DOHH2 (cell line): Measurements from ENCODE around the gene KIAA0513.

Experiments used
- H3F3A ChIP-seq: fragments of 200-600 bp; sonication (generic), shearing (Covaris generic); 2 replicates; pipeline ENCODE4 v1.6.0; 2016; ENCODE audit warnings: antibody characterized with exemption, mild to moderate bottlenecking; ENCODE audit not compliant: control insufficient read depth, insufficient read depth
- H3K27ac ChIP-seq: fragments of 200-600 bp; sonication (generic); 2 replicates; pipeline ENCODE4 v1.5.1; 2014; ENCODE audit warnings: low read depth, mild to moderate bottlenecking, low read length, moderate library complexity
- H3K27me3 ChIP-seq: fragments of 200-600 bp; sonication (generic); 2 replicates; pipeline ENCODE4 v1.6.1; 2014; ENCODE audit warnings: mild to moderate bottlenecking, low read length, mixed read lengths; ENCODE audit not compliant: control insufficient read depth
- H3K36me3 ChIP-seq: fragments of 200-600 bp; sonication (generic); 2 replicates; pipeline ENCODE4 v1.6.1; 2014; ENCODE audit warnings: mild to moderate bottlenecking, low read length, moderate library complexity, mixed read lengths; ENCODE audit not compliant: control insufficient read depth
- H3K4me1 ChIP-seq: fragments of 200-600 bp; sonication (generic); 2 replicates; pipeline ENCODE4 v1.6.1; 2014; ENCODE audit warnings: mild to moderate bottlenecking, low read length, mixed read lengths; ENCODE audit not compliant: control insufficient read depth
- H3K4me2 ChIP-seq: fragments of 200-600 bp; sonication (generic); 2 replicates; pipeline ENCODE4 v1.6.0; 2014; ENCODE audit warnings: mild to moderate bottlenecking, low read length, moderate library complexity
- H3K4me3 ChIP-seq: fragments of 200-600 bp; sonication (generic); 2 replicates; pipeline ENCODE4 v1.5.1; 2014; ENCODE audit warnings: mild to moderate bottlenecking, low read length, mixed read lengths
- H3K79me2 ChIP-seq: fragments of 200-600 bp; sonication (generic); 2 replicates; pipeline ENCODE4 v1.6.1; 2014; ENCODE audit warnings: mild to moderate bottlenecking, low read length, mixed read lengths; ENCODE audit not compliant: control insufficient read depth
- H3K9me2 ChIP-seq: fragments of 200-600 bp; sonication (generic); replicated peaks from 2 replicates; pipeline ENCODE4 v1.6.1; 2014; ENCODE audit warnings: mild to moderate bottlenecking, low read length, mixed read lengths; ENCODE audit not compliant: control insufficient read depth
- H3K9me3 ChIP-seq: fragments of 200-600 bp; sonication (generic); 2 replicates; pipeline ENCODE4 v1.6.1; 2014; ENCODE audit warnings: antibody characterized with exemption, low read length, mixed read lengths; ENCODE audit not compliant: control insufficient read depth, insufficient read depth
- H4K20me1 ChIP-seq: fragments of 200-600 bp; sonication (generic); 2 replicates; pipeline ENCODE4 v1.6.0; 2014; ENCODE audit warnings: low read depth, mild to moderate bottlenecking, antibody characterized with exemption, low read length, moderate library complexity; ENCODE audit not compliant: control insufficient read depth, insufficient read depth
- EZH2phosphoT487 ChIP-seq: fragments of 200-600 bp; sonication (generic); IDR thresholded peaks from 2 replicates; pipeline ENCODE4 v1.6.1; 2017; ENCODE audit warnings: borderline replicate concordance, mild to moderate bottlenecking, antibody characterized with exemption, low read length, moderate library complexity, mixed read lengths
- TF ChIP-seq, protein P1 (sequence below): fragments of 200-600 bp; sonication (generic); IDR thresholded peaks from one replicate; pipeline ENCODE4 v1.5.1; 2014; ENCODE audit warnings: antibody characterized with exemption, mild to moderate bottlenecking, low read depth, low read length; ENCODE audit not compliant: poor library complexity, severe bottlenecking

Gene KIAA0513

GRCh38 chr16:85113168-85113733, 85.7 kb downstream of the KIAA0513 start:
- Histone ChIP-seq H4K20me1 (no peaks in the 10 kb centered on the region), H3K9me2 (no peaks in the 10 kb centered on the region), H3K4me2 (no peak overlapping the region), H3F3A (no peaks in the 10 kb centered on the region), H3K9me3 (no peaks in the 10 kb centered on the region), H3K27ac (no peak overlapping the region), H3K79me2 (no peaks in the 10 kb centered on the region), H3K36me3 (no peaks in the 10 kb centered on the region), H3K27me3 (no peaks in the 10 kb centered on the region), H3K4me3 (no peak overlapping the region), H3K4me1 (peaks cover 4% of the 10 kb centered on the region)
- TF ChIP-seq, protein P1, sequence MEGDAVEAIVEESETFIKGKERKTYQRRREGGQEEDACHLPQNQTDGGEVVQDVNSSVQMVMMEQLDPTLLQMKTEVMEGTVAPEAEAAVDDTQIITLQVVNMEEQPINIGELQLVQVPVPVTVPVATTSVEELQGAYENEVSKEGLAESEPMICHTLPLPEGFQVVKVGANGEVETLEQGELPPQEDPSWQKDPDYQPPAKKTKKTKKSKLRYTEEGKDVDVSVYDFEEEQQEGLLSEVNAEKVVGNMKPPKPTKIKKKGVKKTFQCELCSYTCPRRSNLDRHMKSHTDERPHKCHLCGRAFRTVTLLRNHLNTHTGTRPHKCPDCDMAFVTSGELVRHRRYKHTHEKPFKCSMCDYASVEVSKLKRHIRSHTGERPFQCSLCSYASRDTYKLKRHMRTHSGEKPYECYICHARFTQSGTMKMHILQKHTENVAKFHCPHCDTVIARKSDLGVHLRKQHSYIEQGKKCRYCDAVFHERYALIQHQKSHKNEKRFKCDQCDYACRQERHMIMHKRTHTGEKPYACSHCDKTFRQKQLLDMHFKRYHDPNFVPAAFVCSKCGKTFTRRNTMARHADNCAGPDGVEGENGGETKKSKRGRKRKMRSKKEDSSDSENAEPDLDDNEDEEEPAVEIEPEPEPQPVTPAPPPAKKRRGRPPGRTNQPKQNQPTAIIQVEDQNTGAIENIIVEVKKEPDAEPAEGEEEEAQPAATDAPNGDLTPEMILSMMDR: no peak
- TF ChIP-seq EZH2phosphoT487: no peak

- Histone ChIP-seq H3K4me3 (no peak overlapping the region), H3K27me3 (no peaks in the 10 kb centered on the region), H3F3A (no peaks in the 10 kb centered on the region), H3K4me2 (no peak overlapping the region), H3K4me1 (peaks cover 4% of the 10 kb centered on the region), H4K20me1 (no peaks in the 10 kb centered on the region), H3K27ac (no peak overlapping the region), H3K36me3 (no peaks in the 10 kb centered on the region), H3K9me2 (no peaks in the 10 kb centered on the region), H3K79me2 (no peaks in the 10 kb centered on the region), H3K9me3 (no peaks in the 10 kb centered on the region)
- TF ChIP-seq EZH2phosphoT487: no peak
- TF ChIP-seq, protein P1: no peak
Measured at GRCh38 chr16:85113913-85114312, 86.3 kb downstream of the KIAA0513 start.

DNA sequence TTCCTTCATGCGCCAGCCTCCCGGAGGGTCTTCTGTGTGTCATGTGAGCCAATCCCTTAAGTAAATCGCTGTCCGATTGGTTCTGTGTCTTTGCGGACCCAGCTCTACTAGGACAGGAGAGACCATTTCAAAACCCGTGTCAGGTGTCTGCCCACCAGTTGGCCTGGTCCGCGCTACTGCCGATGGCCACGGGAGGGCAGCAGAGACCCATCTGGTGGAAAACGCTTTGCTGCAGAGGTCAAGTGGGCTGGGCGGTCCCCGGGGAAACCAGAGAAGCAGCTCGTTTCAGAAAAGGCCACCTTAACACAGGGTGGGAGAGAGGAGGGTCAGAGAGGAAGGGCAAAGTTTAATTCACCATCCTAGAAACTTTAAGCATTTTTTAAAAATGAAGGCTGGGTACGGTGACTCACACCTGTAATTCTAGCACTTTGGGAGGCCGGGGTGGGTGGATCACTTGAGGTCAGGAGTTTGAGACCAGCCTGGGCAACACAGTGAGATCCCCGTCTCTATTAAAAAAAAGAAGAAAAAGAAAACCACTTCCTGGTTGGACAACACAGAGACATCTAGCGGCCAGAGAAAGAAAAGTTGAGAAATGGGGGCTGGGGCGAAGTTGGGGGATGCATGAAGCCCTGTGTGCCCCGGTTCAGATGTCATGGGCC, 87.4 kb downstream of the KIAA0513 start:
- Histone ChIP-seq H3K9me2 (no peaks in the 10 kb centered on the region), H3K4me3 (peak overlapping the region; percentile 53), H3K4me1 (peaks cover 4% of the 10 kb centered on the region), H3K9me3 (no peaks in the 10 kb centered on the region), H3K4me2 (peak overlapping the region; percentile 64), H3F3A (no peaks in the 10 kb centered on the region), H3K36me3 (no peaks in the 10 kb centered on the region), H4K20me1 (no peaks in the 10 kb centered on the region), H3K27me3 (no peaks in the 10 kb centered on the region), H3K79me2 (no peaks in the 10 kb centered on the region), H3K27ac (no peak overlapping the region)
- no peak for TF ChIP-seq EZH2phosphoT487
- TF ChIP-seq, protein P1: peak; percentile 94
